GM18870 (cell line): ENCODE results near the gene VANGL1.

Source experiments
- ATAC-seq: cut with Tn5 transposase; IDR thresholded peaks from one replicate; pipeline ENCODE4 v1.9.1; 2021; ENCODE audit warnings: moderate library complexity; ENCODE audit not compliant: unreplicated experiment

Gene VANGL1

DNA sequence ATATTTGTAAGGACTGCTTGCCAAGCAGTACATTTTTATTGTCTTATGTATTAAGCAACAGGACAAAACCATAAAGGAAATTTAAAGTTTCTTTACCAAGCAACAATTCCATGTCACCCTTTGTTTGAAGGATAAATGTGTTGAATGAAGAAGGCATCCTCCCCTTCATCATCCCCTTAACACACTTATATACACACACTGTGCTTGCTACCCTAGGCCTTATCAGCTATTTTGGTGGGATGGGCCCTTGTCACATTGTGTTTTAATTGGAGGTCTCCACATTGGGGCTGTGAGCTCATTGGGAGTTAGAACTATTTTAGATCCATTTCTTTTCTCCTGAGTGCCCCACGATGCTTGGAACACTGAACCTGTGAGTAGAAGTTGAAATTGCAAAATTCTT is 1.9 kb downstream of the VANGL1 start:
- no peak for ATAC-seq

DNA sequence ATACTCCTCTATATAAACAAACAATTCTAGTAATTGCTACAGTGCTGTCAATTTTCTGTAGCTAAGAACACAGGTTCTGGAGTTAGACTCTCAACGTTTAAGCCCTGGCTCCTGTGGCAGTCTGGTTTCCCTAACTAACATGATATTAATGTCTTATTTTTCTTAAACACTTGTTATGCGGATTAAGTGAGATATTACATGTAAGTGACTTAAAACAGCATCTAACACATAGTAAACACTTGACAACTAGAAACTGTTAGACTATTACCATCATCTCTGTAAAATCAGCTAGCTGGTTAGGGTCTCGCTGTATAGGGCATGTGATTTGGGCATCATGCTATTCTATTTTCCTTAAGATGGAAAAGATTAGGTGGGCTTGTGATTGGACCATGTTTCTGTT is 2.3 kb downstream of the VANGL1 start:
- ATAC-seq = no peak

DNA sequence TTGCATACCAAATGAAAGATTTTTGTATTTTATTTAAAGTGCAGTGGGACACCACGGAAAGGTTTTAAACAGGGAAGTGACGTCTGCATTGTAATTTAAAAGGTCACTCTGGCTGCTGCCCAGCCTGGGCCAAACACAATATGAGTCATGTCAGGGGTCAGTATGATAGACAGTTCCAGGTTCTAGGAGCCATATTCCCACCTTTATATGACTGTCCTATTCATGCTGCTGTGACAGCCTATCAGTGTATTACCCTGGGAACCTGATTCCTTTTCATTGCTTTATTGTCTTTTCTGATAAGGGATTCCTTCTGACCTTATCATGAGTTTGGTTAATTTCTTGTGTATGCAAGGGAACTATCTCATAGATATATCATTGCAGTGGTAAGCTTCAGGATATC is 5.3 kb downstream of the VANGL1 start:
- ATAC-seq = no peak

DNA sequence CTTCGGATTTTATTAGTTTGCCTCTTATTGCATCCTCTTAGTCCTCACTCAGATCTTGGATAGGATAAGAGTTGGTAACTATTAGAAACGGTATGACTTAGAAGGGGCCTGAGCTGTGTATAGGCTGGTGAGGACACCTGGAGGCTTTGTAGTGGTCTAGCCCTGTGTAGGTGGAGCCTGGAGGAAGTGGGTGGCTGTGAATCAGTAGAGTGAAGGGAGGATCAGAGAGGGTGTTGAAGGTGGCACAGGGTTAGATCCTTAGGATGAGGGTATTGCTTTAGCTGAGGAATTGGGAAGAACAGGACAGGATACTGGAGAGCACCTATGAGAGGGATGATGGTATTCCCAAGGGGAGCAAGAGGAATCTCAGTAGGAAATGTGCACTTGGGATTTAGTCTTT is 5.7 kb downstream of the VANGL1 start:
- no peak for ATAC-seq

DNA sequence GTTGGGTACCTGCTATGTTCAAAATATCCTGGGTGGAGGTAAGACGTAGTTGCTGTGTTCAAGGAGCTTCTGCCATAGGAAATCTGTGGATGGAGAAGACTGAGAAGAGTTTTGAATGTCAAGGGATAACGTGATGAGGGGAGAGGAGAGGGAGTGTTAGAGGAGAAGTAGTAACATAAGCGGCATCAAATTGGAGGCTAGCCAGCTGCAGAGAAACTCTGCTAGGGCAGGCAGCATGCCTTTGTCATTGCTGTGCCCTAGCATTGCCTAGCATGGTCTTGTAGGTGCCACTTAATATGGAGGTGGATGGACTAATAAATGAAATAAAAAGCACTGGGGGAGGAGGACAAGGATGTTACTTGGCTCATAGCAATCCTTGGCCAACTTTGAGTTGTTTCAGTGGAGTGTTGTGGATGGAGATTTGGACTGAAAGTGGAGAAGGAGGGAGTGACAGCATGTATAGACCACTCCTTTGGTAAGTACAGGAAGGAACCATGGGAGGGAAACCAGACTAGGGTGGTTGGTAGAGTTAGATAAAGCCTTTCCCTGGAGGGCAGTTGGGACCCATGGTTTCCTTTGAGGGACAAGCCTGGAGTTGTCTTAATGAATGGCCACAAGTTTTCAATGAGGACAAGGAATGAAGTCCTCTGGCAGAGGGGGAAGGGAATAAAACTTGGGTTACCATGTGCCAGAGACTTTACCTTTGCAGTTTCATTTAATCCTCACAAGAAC is 6.3 kb downstream of the VANGL1 start:
- no peak for ATAC-seq

DNA sequence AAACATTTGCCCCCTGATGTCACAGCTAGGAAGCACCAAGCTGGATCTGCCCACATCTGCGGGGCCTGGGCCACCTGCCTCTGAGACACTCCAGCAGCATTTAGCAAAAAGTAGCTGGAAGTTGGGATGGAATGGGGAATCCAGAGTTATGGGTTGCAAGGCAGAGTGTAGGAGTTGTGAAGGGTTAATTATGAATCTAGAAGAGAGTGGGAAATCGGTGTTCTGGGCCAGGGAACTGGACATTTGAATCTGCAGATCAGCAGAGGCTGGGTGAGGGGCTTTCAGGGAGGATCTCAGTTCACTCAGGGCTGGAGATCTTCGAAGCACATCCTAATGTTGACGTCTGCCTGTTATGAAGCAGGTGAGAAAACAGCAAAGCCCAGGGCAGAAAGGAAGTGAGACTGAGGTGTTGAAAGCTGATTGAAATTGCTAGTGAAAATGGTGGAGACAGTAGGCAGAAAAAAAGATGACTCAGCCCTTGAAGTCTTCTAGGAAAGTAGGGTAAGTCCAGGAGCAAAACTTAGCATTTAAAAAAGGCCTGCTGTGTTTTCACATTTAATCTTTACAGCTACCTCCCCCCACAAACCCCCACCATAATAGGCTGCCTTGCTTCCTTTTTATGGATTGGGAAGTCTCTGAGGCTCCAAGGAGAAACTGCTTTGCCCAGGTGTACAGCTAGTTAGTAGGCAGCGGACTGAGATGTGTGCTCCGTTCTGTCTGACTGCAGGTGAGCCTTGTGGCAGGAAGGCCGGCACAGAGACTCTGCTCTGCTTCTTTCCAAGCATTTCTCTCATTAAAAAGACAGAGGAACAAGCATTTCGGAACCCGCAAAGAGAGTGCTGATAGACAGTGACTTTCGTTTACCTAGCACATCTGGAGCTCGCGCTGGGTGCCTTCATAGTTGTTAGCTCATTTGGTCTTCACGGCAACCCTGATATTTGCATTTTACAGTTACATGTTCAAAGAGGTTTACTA is 7.2 kb downstream of the VANGL1 start:
- ATAC-seq = peak; percentile 92

DNA sequence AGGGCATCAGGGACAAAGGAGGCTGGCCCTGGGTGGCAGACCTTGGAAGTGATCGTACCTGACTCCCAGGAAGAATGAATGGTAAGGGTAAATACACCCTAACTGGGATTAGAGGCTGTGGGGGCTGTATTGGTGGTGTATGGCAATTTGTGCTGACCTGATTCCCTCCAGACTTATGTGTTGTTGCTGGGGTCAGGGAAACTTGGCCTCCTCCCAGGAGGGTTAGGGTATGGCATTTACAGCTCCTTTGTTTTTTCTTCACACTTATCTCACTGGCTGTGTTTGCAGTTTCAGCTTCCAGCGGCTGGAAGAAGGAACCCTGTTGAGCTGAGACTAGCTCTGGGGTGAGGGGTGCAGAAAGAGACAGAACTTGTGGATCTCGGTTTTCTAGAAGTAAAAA is 8.2 kb downstream of the VANGL1 start:
- ATAC-seq = no peak

DNA sequence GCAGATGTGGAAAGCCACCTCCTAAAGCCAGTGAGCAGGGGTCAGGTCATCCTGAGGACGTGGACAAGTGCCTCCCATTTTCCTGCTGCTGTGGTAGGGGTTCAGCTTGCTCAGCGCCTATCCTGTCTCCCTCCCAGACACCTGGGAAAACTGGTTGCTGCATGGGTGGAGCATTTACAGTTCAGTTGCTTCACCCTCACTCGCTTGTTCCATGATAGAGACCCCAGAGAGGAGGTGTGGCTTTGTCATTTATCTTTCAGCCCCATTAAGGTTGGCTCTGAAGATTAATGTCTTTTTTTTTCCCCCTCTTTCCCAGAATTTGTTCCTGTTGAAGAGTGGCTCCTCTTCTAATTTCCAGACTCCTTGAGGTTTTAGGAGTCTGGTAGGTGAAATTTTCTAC is 9.2 kb downstream of the VANGL1 start:
- ATAC-seq = no peak

DNA sequence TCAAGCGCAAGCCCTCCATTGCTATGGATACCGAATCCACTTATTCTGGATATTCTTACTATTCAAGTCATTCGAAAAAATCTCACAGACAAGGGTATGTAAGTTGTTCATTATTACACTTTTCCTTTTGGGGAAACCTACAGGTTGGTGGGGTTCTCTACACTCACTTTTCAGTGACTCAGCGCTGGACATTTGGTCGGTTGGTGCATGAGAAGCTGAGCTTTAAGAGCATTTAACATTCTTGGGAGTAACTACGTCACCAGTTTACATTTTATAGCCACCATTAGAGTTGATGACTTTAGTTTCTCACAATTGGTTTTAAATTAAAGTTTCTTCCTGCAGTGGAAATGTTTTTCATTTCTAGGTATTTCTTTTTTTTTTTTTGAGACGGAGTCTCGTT is 9.6 kb downstream of the VANGL1 start:
- ATAC-seq = no peak

DNA sequence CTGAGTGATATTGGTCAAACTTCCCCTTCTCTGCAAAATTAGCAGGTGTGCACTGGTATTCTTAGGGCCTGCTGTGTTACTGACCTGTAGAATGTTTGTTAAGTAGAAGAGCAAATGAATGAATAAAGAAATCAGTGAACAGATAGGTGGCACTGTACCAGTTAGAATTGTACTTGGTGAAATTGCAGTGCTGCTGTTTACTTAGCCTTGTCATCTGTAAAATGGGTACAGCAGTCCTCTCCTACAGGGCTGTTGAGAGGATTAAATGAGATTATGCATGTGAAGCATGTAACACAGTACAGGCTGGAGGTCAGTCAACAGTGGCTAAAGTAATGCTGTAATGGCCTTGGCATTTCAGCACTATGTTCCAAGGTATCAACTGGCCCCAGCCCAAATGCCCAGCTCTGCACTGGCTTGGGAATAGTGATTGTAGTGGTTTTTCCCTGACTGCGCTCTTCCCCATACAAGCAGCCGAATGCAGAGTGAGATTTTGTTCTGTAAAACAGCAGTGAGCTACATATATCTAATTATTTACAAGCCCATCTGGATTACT is 10.5 kb downstream of the VANGL1 start:
- ATAC-seq = no peak

DNA sequence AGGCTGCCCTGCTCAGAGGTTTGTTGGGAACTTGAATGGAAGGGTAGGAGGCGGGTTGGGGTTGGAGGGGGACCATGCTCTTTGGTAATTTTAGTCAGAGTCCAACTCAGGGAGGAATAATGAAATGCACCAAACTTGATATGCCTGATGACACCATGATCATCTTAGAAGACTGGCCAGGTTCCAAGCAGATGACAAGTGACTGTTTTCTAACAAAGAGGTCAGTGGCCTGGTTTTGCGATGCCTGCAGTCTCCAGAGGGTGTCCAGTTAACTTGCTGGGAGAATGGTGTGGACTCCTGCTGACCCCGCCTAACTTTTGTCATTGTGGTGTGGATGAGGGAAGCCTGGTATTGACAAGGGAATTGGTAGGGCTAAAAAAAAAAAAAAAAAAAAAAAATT is 12.4 kb downstream of the VANGL1 start:
- no peak for ATAC-seq

DNA sequence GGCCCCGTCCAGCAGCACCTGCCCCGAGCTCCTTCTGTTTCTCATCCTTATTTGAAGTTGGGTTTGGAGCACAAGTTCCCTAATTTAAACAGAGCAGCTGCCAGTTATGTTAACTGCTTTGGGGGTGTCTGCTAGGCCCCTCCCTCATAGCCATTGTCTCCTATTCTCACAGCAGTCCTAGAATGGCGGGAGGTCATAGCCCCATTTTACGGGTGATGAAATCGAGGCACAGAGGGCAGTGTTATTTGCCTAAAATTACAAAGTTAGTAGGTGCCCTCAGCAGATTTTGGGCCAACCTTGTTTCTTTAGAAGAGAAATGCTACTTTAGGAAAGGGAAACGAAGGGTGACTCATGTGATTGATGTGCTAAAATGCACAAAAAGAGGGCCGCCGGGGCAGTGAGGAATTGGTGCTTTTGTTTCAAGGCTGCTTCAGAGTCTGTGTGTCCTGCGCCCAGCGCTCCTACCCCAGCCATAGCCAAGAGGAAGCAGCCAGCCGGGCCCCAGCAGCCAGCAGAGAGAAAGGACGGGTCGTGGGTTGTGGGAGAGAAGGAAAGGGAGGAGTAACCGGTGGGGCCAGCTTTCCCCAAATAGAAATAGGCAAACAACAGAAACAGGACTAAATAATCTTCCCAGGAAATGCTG is 13.0 kb downstream of the VANGL1 start:
- no peak for ATAC-seq

DNA sequence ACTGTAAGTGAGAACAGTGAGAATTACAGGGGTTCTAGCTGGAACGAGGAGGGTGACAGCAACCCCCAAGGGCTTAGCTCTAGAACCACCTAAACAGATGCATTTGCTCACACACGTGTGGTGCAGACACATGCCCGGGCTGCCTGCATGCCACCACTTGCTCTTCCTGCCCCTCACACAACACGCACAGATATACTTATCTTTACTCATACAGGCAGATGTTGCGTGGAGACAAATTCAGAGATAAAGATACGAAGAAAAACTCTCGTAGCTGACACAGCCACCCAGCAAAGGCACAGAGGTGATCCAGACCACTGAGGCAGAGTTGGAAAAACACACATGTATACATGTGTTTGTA is 13.5 kb downstream of the VANGL1 start:
- no peak for ATAC-seq

DNA sequence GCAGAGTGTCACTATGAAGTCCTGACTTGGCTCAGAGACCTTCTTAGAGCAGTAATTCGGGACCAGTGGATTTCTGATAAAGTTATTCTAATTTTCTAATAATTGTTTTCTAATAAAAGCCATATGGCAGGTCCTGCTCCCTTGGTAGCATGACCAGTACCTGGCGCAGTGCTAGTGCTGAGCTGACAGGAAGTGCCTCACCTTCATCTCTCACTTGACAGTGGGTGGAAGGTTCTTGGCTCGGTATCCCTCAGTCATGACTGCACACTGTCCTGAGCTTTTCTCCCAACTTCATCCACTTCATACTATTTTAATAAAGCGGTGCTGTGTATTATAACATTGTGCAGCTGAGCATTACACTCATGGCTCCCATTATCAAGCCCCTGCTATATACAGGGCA is 14.1 kb downstream of the VANGL1 start:
- ATAC-seq = no peak

DNA sequence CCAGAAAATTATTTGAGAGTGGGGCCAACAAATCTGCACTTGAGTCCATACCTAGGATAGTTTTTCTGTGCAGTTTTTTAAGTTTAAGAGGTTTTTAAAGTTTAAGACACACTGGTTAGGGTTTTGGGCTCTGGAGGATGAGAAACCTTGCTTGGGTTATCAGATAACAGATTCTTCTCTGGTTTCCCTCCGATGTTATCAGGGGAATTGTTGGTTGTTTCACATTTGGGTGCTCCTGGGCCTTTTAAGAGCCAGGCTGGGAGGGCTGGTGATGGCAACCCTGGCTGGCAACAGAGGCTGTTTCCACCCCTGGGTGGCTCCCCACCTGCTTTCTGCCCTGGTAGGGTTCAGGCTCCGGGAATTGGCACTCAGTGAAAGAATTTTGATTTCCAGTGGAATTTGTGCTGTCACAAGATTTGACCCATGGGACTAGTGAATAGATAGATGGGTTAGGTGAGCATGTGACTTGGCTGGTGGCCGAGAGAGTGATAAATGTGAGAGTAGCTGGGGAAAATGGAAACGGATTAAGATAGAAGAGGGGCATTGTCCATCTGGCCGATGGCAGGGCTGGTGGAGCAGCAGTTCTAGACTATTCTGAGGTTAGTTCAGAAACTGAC is 14.8 kb downstream of the VANGL1 start:
- ATAC-seq = no peak

DNA sequence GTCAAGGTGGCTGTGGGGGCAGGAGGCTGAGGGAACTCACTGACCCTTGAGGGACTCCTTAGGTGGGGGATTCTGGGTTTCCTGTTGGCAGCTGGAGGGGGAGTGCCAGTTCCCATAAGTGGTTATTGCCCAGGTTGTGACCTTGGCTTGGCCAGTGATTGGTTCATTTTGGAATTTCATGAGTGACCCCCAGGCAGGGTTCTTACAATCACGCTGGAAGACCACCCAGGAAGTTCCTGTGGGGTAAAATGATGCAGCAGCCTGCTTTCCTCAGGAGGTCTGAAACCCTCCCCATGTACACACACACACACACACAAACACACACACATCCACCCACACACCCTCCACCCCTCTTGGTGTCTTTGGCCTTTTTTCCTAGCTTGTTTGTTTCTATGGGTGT is 16.9 kb downstream of the VANGL1 start:
- no peak for ATAC-seq

DNA sequence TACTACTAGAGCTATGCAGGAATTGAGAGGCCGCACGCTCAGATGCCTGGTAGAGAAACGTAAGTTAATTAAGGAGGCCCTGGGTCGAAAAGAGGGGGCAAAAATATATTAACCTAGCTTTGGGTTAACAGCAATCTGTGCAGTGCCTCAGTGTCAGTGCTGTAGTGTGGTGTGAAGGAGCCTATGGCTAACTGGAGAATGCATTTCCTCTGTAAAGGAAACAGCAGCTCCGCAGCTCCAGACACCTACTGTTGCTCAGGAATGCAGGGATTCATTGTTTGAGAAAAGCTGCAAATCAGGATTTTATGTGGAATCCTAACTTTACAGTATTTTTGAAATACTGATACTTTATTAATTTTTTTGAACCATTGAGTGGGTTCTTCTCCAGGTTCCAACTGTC is 18.4 kb downstream of the VANGL1 start:
- ATAC-seq = no peak

DNA sequence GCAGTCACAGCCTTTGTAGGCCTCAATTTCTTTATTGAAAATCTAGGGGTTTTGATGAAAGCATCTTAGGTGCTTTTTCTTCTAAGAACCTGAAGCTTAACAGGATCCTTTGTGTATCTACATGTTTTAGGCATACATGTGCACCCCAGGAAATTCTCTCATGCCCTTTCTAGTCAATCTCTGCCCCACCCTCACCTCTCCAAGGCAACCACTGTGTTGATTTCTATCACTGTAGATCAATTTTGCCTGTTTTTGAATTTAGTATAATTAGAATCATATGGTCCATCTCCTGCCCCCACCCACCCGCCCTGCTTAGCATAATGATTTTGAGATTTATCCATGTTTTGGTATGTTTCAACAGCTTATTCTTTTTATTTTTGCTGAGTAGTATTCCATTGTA is 19.4 kb downstream of the VANGL1 start:
- ATAC-seq = no peak

DNA sequence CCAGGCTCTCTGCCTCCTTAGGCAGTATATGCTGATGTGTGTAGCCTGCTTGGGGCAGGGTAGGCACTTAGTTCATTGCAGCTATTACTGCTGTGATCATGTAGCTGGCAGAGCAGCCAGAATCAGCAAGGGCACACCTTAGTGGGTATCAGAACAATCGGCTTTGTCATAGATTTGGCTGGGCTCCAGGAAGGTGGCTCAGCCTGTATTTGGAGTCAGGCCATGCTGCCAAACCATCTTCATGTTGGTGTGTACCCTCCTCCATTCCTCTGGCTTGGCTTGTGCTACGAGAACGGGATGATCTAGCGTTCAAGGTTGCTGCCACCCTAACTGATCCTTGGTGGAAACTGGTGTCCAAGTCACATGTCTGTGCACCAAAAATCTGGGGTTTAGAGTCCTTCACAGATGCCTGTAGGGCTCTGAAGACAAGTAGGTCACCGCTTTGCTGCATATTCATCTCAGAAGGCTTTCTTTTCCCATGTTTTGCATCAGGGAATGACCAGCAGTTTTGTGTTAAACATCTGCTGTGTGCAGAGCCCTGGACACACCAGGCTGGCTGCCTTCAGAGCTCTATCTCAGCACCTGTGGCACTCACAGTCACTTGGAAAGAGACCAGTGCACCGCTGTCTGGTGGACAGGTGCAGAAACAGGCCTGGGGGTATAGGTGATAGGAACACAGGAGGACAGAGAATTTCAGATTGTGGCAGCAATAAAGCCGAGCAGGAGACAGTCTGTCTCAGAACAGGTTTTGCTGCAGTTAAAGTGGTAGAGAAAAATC is 23.7 kb downstream of the VANGL1 start:
- ATAC-seq = no peak

DNA sequence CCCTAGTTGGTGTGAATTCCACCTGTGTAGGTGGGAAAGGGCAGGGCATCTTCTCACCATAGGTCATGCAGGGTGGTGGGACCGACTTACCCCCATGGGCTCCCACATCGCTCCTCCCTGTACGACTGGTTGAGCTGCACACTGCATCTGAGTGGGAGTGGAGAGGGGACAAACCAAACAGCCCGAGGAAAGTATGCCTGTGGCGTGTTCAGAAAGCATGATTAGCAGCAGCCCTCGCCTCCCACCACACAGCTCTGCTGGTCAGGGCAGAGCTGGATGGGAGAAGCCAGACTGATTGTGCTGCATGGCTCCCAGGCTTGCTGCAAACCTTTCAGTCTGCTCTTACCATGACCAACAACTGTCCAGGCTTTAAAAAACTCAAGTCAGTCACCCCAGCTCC is 24.4 kb downstream of the VANGL1 start:
- ATAC-seq = no peak
